Motor neuron (in vitro differentiated cells): ENCODE results near the gene IRF5. TPM values are rescaled to one million over a fixed set of nuclear protein-coding genes. Genes with fewer than 3 reads are reported as not detected.

ENCODE experiments used
- ATAC-seq, 8 experiments: fragments of 200-7000 bp; cut with Tn5 transposase; replicated peaks in 6 of 8; 2 replicates each; pipeline ENCODE4 v1.8.0; 2021; ENCODE audit warnings: mild to moderate bottlenecking in 8 of 8, moderate library complexity in 8 of 8
- H3K27ac ChIP-seq, 2 donors: fragments of 250-450 bp; sonication (Bioruptor Pico); 2 replicates each; pipeline ENCODE4 v1.9.0; 2021; ENCODE audit warnings: antibody characterized with exemption in 2 of 2, mild to moderate bottlenecking in 2 of 2, moderate library complexity in 1 of 2
- H3K4me1 ChIP-seq, 2 donors: fragments of 250-450 bp; sonication (Bioruptor Pico); replicated peaks in 1 of 2; 2 replicates each; pipeline ENCODE4 v1.6.1; 2021; ENCODE audit warnings: antibody characterized with exemption in 2 of 2, mild to moderate bottlenecking in 2 of 2, moderate library complexity in 1 of 2
- H3K4me3 ChIP-seq, 5 donors: fragments of 250-450 bp; sonication (Bioruptor Pico); 2 replicates each; pipeline ENCODE4 v1.9.0; 2021; ENCODE audit warnings: antibody characterized with exemption in 5 of 5, mild to moderate bottlenecking in 5 of 5, moderate library complexity in 4 of 5
- WGBS, 10 experiments: fragments of 450-650 bp; shearing (Covaris generic); methylation state at CpG; one replicate each; pipeline ENCODE4 v1.0.0; 2022; 5-methylcytosine and 5-hydroxymethylcytosine counted together
- in situ Hi-C, 9 experiments: fragments of 400-800 bp; cut with MboI; loops; one replicate each; pipeline ENCODE4 v1.15.0; 2021; ENCODE audit warnings: low sequenced_read_pairs in 9 of 9, low pct_unique_long_range_greater_than_20kb in 2 of 9; ENCODE audit not compliant: unreplicated experiment in 9 of 9
- total RNA-seq, 8 experiments: library from RNA; unstranded; fragments of 300-600 nt; gene quantifications; 2 replicates each; pipeline versions ENCODE4 v1.2.3 to v1.2.4, GENCODE V29; 2022

Gene IRF5
- total RNA-seq, 8 experiments from 2014 or later = 0.21 to 5.6 (median 0.65) TPM

- in situ Hi-C loops = no loop called here
- no peak overlapping the region for H3K27ac ChIP-seq
- no peaks in the 10 kb centered on the region for H3K4me1 ChIP-seq
- WGBS, 10 experiments = 20 to 75% (median 60%) methylated on average over 1 to 2 of the region's 14 CpGs; no CpG with 5 or more reads in 5 of the 10 experiments
- ATAC-seq = no peak
- H3K4me3 ChIP-seq = no peak overlapping the region
These were observed 8.6 kb upstream of the IRF5 start for GRCh38 chr7:128928882-128929788.

- no peak overlapping the region for H3K27ac ChIP-seq
- WGBS, 10 experiments = 50 to 100% (median 100%) methylated on average over 1 to 10 of the region's 18 CpGs; no CpG with 5 or more reads in 5 of the 10 experiments
- in situ Hi-C loops = no loop called here
- no peaks in the 10 kb centered on the region for H3K4me1 ChIP-seq
- H3K4me3 ChIP-seq = no peak overlapping the region
- no peak for ATAC-seq
These were observed 6.4 kb upstream of the IRF5 start for GRCh38 chr7:128931190-128931798.

GRCh38 chr7:128931965-128932861, 5.5 kb upstream of the IRF5 start:
- in situ Hi-C loops = no loop called here
- ATAC-seq = no peak
- H3K4me1 ChIP-seq = no peaks in the 10 kb centered on the region
- H3K4me3 ChIP-seq = no peak overlapping the region
- H3K27ac ChIP-seq = no peak overlapping the region
- WGBS, 10 experiments = 56 to 83% (median 61%) methylated on average over 1 to 8 of the region's 19 CpGs; no CpG with 5 or more reads in 5 of the 10 experiments

- in situ Hi-C loops = no loop called here
- 0 to 25% methylated on average over 2 of the region's 4 CpGs; no CpG with 5 or more reads in 8 of the 10 experiments for WGBS, 10 experiments
- no peak for ATAC-seq
These were observed 4.9 kb upstream of the IRF5 start for GRCh38 chr7:128932862-128933179.

GRCh38 chr7:128933180-128933891, 4.4 kb upstream of the IRF5 start:
- in situ Hi-C loops = no loop called here
- Histone ChIP-seq H3K4me3 (no peak overlapping the region), H3K4me1 (no peaks in the 10 kb centered on the region), H3K27ac (no peak overlapping the region)
- ATAC-seq = peak in 1 of 8 experiments; percentile 24
- 16 to 100% (median 71%) methylated on average over 1 to 10 of the region's 15 CpGs; no CpG with 5 or more reads in 2 of the 10 experiments for WGBS, 10 experiments

More at GRCh38 chr7:128932862-128933179, 4.9 kb upstream of the IRF5 start:
- no peak overlapping the region for H3K4me3 ChIP-seq
- H3K4me1 ChIP-seq = no peaks in the 10 kb centered on the region
- H3K27ac ChIP-seq = no peak overlapping the region

GRCh38 chr7:128934361-128935341, 3.1 kb upstream of the IRF5 start:
- no peaks in the 10 kb centered on the region for H3K4me1 ChIP-seq
- WGBS, 10 experiments = 40 to 100% (median 77%) methylated on average over 1 to 6 of the region's 14 CpGs; no CpG with 5 or more reads in 3 of the 10 experiments
- no peak overlapping the region for H3K27ac ChIP-seq
- no peak for ATAC-seq
- in situ Hi-C loops = no loop called here
- H3K4me3 ChIP-seq = no peak overlapping the region

GRCh38 chr7:128935342-128935730, 2.4 kb upstream of the IRF5 start:
- no peak for ATAC-seq
- no peaks in the 10 kb centered on the region for H3K4me1 ChIP-seq
- 14 to 100% (median 83%) methylated on average over 1 to 6 of the region's 6 CpGs; no CpG with 5 or more reads in 3 of the 10 experiments for WGBS, 10 experiments

GRCh38 chr7:128936798-128937197, 929 bp upstream of the IRF5 start:
- Histone ChIP-seq H3K4me1 (no peaks in the 10 kb centered on the region), H3K27ac (no peak overlapping the region), H3K4me3 (no peak overlapping the region)
- ATAC-seq = no peak
- 75 to 100% (median 89%) methylated on average over 1 to 4 of the region's 4 CpGs; no CpG with 5 or more reads in 2 of the 10 experiments for WGBS, 10 experiments
- in situ Hi-C loops = no loop called here

More at GRCh38 chr7:128935342-128935730, 2.4 kb upstream of the IRF5 start:
- H3K27ac ChIP-seq = no peak overlapping the region
- H3K4me3 ChIP-seq = no peak overlapping the region
- in situ Hi-C loops = no loop called here

GRCh38 chr7:128937271-128937646, 468 bp upstream of the IRF5 start:
- no peak overlapping the region for H3K27ac ChIP-seq
- ATAC-seq = no peak
- in situ Hi-C loops = no loop called here
- H3K4me3 ChIP-seq = peak overlapping the region in 3 of 5 donors; percentile 32 to 57 (median 46)
- H3K4me1 ChIP-seq = no peaks in the 10 kb centered on the region
- 0 to 100% (median 74%) methylated on average over 1 to 14 of the region's 17 CpGs; no CpG with 5 or more reads in 4 of the 10 experiments for WGBS, 10 experiments

GRCh38 chr7:128938544-128939074, 882 bp downstream of the IRF5 start:
- Histone ChIP-seq H3K4me3 (peak overlapping the region; percentile 32 to 57 (median 43)), H3K4me1 (no peaks in the 10 kb centered on the region), H3K27ac (no peak overlapping the region)
- in situ Hi-C loops = no loop called here
- 7 to 14% (median 10%) methylated on average over 3 to 6 of the region's 30 CpGs; no CpG with 5 or more reads in 7 of the 10 experiments for WGBS, 10 experiments
- ATAC-seq = peak; percentile 5 to 48 (median 24)

- no peak overlapping the region for H3K4me3 ChIP-seq
- ATAC-seq = no peak
These were observed 1.5 kb downstream of the IRF5 start for GRCh38 chr7:128939075-128939860.

More at GRCh38 chr7:128939075-128939860, 1.5 kb downstream of the IRF5 start:
- in situ Hi-C loops = no loop called here
- whole genome bisulfite sequencing, 10 experiments = 89 to 100% methylated on average over 1 of the region's 7 CpGs; no CpG with 5 or more reads in 8 of the 10 experiments
- Histone ChIP-seq H3K27ac (no peak overlapping the region), H3K4me1 (no peaks in the 10 kb centered on the region)
